GM21576 (cell line): ENCODE data around the gene PHACTR3.

Experiments used
- ATAC-seq: cut with Tn5 transposase; IDR thresholded peaks from one replicate; pipeline ENCODE4 v1.9.1; 2021; ENCODE audit warnings: mild to moderate bottlenecking, moderate library complexity; ENCODE audit not compliant: unreplicated experiment

PHACTR3 gene

DNA sequence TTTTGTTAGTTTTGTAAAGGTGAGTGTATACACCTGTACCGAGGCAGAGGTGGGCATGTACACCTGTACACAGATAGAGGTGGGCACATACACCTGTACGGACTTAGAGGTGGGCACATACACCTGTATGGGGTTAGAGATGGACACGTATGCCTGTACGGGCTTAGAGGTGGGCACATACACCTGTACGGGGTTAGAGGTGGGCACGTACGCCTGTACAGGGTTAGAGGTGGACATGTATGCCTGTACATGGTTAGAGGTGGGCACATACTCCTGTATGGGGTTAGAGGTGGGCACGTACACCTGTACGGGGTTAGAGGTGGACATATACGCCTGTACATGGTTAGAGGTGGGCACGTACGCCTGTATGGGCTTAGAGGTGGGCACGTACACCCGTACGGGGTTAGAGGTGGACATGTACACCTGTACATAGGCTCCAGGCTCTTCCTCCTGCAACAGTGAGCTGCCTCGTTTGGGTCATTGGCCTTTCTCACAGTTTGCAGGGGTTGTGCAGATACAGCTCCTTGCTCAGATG lies 63.7 kb downstream of the PHACTR3 start:
- no peak for ATAC-seq

DNA sequence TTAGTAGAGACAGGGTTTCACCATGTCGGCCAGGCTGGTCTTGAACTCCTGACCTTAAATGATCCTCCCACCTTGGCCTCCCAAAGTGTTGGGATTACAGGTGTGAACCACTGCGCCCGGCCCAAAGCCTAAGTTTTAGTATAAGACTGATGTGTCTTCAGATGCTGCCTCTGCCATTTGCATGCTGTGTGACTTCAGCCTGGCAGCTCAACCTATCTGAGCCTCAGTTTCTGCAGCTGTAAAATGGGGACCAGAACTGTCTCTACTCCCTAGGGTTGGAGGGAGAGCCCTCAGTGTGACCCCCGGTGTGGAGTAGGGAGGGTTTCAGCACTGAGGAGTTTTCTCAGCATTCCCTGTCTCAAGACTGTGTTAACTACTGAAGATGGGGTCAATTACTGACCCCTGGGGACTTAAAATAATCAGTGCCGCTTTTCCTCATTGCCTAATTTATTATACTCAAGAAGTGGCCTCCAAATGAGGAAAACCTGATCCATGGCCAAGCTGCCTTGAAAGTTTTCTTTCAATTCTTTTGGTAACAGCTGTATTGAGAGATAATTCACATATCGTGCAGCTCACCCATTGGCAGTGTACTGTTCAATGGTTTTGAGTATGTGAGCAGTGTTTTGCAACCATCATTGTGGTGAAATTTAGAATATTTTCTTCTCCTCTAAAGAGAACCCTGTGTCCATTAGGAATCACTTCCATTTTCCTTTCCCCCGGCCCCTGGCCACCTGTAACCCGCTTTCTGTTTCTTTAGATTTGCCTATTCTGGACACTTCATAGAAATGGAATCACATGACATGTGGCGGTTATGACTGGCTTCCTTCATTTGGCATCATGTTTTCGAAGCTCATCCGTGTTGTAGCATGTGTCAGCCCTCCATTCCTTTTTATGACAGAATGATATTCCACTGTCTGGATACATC lies 64.8 kb downstream of the PHACTR3 start:
- no peak for ATAC-seq

DNA sequence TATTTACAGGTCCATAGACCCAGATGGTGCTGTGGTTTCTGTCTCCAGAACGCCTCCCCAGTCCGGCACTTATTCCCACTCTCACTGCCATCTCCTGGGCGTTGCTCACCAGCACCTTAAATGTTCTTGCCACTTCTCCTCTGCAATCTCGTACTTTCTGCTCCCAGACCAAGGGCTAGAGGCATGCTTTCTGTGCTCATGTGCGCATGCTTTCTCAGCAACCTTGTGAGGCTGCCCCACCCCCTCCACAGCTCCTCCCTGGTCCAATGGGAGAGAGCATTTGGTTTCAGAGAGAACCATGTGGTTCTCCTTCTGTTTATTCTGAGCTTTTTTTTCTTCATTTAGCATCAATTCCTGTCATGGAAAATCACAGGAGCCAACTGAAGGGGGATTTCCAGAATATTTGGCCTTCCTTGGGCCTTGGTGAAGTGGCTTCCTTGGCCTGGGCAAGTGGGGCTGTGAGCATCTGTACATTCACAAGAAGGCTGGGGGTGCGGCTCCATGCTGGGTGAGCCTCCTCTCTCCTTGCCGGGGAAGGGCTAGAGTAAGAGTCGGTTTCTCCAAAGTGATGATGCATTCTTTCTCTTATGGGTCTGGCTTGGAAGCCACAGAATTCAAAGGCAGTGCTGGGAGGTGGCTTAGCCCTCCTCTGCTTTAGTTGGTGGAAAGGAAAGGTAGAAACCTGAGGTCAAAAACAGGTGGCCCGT lies 66.6 kb downstream of the PHACTR3 start:
- ATAC-seq: no peak

DNA sequence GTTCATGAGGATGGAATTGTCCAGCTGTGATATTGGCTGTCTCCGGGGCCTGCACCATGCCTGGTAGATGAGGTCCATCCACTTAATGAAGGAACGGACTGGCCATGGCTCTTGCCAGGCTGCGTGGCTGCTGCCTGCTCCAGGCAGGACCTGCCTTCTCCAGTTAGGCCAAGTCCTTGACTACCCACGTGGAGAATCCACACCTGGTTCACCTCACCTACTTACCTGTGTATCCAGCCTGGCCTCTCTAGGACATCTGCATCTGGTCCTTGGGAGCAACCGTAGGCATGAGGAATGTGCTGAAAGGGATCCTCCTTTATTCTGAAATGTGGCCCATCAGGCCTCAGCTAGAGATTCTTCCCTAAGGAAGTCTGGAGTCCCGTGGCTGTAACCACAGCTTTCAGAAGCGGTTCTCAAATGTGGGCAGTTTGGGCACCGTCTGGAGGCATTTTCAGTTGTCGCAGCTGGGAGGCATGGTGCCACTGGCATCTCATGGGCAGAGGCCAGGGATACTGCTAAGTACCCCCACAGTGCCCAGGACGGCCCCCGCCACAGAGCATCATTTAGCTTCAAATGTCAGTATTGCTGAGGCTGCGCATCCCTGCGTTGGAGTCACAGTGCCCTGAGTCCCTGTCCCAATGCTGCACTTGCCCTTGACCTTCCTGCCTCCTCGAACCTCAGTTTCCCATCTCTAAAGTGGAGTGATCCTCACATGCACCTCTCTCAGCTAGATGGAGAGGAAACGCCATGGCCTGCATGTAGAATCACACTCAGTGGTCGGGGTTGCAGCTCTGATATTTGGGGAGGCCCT lies 67.5 kb downstream of the PHACTR3 start:
- no peak for ATAC-seq

DNA sequence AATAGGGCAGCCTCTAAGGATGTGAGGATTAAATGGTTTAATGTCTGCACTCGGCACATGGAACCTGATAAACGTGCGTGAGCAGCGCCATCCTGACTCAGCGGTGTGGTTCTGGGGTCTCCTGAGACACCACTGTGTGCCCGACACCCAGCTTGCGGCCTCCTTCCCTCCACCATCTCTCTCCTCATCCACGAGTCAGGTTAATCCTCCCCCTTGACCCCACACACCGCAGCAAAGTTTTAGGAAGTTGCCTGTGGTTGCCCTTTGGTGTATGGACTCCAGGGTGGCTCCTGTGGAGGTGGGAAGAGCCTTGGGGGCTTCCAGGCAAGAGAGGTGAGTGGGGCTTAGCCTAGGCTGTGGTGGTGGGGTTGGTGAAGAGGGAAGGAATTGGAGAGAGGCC lies 68.2 kb downstream of the PHACTR3 start:
- ATAC-seq: no peak

DNA sequence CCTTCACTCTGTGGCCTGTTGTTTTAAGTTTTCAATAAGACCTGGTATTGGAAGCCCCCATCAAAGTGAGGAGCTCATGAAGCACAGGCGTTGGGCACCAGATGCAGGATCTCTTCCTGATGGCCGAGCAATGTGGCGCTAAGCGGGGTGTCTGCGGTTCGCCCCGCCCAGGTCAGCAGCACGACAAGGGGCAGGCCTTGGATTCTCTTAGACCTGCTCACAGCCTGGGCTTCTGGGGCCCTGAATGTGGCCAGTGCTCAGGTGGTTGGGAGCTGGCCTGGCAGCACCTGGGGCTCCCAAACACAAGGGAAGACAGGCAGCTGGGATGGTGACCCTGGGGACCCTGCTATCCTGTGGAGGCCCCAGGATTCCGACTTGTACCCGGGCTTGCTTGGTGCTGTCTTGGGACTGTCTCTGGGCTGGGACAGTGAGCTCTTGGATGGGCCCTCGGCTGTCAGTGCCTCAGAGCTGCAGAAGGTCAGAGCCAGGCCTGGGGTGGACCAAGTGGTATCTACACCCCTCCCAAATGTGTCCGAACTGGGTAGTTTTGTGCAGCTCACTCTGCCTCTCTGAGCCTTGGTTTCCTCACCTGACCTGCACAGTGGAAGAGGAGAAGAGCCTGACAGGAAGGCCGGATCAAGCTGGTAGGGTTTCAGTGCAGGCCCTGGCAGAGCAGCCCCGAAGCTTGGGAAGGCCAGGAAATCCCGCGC lies 69.1 kb downstream of the PHACTR3 start:
- no peak for ATAC-seq

DNA sequence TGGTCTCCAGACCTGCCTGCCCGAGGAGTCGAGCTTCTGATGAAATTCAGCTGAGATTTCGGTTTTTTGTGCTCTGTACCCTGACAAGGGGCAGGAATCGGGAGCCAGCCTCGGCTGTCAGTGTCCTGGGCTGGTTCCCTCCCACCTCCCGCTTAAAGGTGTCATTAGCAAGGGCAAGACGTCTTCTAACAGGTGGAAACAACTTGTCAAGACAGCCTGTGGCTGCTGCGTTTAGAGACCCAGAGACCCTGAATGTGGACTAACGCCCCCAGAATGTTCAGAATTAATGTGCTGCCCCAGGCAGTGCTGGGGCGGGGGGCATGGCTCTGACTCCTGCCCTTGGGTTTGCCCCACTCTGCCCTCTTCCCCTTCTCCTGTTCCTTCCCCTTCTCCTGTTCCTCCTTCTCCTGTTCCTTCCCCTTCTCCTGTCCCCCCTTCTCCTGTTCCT lies 69.7 kb downstream of the PHACTR3 start:
- ATAC-seq: no peak

DNA sequence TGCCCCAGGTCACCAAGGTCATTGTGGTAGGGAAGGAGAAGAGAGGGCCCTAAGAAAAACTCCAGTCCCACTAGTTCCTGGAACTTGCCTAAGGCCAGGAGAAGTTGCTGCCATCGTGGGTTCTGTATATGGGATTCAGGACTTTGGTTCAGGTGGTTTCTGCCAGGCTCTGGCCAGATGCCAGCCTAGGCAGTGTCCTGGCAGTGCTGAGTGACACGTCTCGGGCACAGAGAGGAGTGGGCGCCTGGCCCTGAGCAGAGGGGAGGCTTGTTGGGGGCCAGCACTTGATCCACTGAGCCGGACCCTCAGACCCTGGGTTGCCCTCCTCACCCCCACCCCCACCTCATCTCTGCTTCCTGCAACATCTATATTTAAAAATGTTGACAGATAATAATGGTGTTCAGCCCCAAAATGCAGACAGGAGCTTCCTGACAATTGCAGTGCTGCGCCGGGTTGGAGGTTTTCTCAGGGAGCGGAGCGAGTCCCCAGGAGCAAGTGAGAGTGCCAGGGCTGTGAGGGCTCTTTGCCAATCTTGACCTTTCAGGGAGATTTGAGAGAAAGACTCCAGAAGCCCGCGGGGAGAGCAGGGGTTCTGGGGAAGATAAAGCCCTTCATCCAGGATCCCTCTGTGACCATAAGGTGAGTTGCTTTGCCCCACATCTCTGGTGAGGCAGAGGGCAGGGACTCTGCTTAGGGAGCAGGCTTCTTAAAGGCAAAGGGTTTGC lies 71.9 kb downstream of the PHACTR3 start:
- ATAC-seq: no peak

DNA sequence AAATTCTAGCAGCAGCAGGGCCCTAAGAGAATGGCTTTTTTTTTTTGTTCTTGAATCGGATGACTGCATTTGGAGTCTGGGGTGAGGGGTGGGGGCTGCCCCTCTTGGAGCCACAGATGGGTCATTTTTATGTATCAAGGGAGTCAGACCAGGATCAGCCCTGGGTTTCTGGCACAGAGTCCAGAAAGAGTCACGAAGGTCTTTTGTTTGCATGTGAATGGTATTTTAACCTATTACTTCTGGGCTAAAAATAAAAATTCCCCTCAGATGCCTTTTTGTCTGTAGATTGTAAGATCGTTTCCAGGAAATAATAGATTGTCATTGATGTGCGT lies 72.5 kb downstream of the PHACTR3 start:
- no peak for ATAC-seq

DNA sequence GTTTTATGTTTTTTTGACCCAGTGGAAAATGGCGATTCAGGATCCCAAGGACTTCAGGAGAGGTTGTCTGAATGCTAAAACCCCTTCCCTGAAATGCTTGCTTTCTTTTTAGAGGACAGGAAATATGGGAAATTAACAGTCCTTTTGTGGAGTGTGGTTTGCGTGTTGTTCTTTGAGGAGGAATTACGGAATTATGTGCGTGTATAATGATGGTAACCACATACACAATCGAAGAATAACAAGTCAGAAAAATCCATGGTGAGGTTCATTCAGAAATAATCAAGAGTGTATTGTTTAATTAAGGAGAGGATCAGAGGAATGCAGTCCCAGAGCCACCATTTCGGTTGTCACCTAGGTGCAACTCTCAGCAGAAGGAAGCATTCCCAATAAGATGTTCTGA lies 73.2 kb downstream of the PHACTR3 start:
- no peak for ATAC-seq

DNA sequence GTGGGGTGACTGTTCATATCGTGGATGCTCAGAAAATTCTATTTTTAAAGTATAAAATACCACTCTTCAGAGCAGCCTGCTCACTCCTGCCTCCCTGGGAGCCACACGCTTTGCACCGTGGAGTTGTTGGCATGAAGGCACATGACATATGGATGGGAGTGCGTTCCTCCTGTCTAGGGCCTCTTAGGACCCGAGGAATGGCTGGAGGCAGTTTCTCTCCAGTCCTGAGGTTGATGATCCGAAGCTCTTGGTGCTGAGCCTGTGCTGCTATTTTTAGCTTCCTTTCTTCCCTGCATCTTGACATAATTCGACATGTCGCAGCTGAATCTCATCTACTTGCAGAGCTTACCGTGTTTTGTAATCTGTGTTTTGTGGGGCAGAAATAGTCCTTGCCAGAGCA lies 73.9 kb downstream of the PHACTR3 start:
- ATAC-seq: no peak

DNA sequence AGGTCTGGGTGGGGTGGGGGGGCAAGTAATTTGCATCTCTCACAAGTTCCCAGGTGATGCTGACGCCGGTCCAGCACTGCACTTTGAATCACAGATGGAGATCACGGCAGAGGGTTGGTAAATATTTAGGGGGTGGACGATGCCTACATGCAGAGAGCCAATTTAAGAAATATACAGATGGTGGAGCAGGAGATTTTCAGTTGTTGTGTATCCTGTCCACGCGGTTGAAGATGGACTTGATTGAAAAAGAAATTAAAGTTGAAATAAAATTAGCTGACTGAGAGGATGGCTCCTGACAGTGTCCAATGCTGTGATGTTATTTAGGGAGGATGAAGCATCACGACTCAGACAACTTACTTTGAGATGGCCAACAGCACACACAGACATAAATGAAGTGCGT lies 74.6 kb downstream of the PHACTR3 start:
- no peak for ATAC-seq

DNA sequence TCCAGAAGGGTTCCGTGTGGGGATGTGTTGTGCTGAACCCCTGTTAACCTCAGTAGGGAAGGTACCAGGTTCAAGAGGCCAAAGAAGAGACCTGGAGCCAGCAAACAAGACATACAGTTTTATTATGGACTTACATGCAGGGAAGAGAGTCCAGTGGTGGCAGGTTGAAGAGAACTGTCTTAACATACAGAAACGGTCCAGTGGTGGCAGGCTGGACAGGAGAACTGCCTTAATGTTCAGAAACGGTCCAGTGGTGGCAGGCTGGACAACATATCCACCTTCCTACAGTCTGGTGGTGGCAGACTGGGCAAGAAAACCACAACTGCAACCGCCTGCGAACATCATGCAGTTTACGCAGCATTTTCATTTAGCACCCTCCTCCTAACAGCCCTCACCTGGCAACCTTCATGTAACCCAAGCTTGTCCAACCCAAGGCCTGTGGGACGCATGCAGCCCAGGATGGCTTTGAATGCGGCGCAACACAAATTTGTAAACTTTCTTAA lies 75.9 kb downstream of the PHACTR3 start:
- no peak for ATAC-seq

DNA sequence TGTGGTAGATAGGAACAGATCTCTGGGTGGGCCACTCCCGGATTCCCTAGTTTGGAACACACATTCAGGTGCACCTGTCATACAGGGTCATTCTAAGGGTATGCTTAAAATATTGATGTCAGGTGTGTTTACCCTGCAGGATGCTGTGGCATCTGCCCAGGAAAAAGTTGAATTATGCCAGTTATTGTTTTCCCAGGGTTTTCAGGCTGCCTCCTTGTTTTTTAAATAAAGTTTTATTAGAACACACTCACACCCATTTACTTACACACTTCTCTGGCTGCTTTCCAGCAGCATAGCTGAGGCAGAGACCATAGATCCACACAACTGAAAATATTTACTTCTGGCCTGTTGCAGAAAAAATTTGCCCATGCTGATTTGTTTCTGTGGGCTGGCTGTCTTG lies 76.5 kb downstream of the PHACTR3 start:
- ATAC-seq: no peak

DNA sequence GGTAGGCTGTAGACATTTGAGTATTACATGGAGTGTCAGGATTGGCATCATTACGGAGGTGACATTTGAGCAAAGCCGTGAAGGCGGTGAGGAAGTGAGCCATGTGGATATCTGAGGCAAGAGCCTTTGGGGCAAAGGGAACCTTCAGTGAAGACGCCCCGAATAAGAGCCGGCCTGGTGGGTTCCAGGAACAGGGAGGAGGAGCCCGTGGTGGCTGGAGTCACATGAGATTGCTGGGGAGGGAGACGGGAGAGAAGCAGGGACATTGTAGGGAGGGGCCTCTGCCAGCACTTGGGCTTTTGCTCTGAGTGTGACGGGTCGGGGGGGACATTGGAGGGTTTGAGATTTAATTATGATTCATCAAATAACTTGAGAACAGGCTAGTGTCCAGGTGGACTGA lies 78.3 kb downstream of the PHACTR3 start:
- no peak for ATAC-seq

DNA sequence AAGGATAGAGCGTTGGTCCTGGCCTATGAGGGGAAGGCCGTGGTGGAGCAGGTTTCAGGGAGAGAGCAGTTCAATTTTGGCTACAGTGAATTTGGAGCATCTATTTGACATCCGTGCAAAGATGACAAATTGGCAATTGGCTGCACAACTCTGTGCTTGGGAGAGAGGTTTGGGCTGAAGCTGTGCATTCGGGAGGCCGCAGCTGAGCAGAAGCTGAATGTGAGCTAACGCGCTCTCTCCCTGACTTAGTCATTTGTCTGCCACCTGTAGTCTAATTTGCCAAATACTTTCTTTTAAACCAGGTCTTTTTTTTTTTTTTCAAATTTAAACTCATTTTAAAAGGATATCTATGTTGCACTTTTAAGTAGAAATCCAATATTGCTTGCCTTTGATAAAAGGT lies 78.8 kb downstream of the PHACTR3 start:
- no peak for ATAC-seq

DNA sequence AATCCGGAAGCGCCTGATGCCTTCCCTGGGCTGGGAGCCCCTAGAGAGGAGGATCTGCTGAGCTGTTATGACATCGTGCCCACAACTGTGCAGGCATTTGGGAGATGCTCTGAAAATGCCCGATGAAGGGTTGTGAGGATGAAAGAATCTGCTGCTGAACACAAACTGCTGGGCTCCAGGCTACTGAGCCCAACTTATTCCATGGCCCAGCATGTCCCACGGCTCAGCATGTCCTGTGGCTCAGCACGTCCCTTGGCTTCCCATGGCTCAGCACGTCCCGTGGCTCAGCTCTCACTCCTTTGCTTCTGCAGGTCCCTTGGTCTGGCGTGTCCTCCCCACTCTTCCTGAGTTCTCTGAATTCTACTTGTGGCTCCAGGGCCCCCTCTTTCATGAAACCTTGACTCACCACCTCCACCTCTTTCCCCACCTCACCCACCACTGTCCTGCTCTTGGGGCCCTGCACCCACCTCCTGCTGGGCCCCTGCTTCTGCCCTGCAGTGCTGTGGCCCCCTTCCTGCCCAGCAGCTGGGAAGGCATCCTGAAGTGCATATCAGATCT lies 80.4 kb downstream of the PHACTR3 start:
- ATAC-seq: no peak

DNA sequence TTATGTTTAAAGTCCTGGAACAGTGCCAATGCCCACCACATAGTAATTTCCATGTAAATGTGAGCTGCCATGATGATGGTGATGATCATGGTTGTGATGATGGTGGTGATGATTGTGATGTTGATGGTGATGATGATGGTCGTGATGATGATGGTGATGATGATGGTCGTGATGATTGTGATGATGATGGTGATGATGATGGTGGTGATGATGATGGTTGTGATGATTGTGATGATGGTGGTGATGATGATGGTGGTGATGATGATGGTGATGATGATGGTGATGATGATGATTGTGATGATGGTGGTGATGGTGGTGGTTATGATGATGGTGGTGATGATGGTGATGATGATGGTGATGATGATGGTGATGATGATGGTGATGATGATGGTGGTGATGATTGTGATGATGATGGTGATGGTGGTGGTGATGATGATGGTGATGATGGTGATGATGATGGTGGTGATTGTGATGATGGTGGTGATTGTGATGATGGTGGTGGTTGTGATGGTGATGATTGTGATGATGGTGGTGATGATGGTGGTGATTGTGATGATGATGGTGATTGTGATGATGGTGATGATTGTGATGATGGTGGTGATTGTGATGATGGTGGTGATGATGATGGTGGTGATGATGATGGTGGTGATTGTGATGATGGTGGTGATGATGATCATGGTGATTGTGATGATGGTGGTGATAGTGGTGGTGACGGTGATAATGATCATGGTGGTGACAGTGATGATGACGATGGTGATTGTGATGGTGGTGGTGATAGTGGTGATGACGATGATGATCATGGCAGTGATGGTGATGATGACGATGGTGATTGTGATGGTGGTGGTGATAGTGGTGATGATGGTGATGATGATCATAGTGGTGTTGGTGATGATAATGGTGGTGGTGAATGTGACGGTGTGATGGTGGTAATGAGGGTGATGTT lies 82.3 kb downstream of the PHACTR3 start:
- ATAC-seq: no peak
